H1 (cell line): ENCODE measurements around the gene WDR41. TPM values are rescaled to one million over a fixed set of nuclear protein-coding genes. Genes with fewer than 3 reads are reported as not detected.

ENCODE experiments used
- CBX5 ChIP-seq: fragments of 300-800, 300-1000 bp; sonication (generic); IDR thresholded peaks from 2 replicates; pipeline ENCODE4 v1.7.1; 2016; ENCODE audit warnings: antibody characterized with exemption, low read length, low read depth
- CHD7 ChIP-seq: fragments of 300-600 bp; sonication (generic); IDR thresholded peaks from 2 replicates; pipeline ENCODE4 v1.7.1; 2012; ENCODE audit warnings: low read length, moderate library complexity, mild to moderate bottlenecking, inconsistent platforms; ENCODE audit not compliant: insufficient replicate concordance
- E2F6 ChIP-seq: IDR thresholded peaks from 2 replicates; pipeline ENCODE4 v1.6.1; 2012; ENCODE audit warnings: inconsistent platforms
- POLR2A ChIP-seq, 2 experiments: IDR thresholded peaks; 1 replicate in 1 of 2; 2 replicates in 1 of 2; pipeline ENCODE4 v1.6.1; 2011; ENCODE audit warnings: low read depth in 2 of 2, low read length in 2 of 2, mild to moderate bottlenecking in 2 of 2; ENCODE audit errors: control extremely low read depth in 1 of 2
- SIRT6 ChIP-seq: IDR thresholded peaks from one replicate; pipeline ENCODE4 v1.7.1; 2012; ENCODE audit warnings: low read length, inconsistent platforms
- SUZ12 ChIP-seq: fragments of 200-600 bp; sonication (generic); IDR thresholded peaks from 2 replicates; pipeline ENCODE4 v1.6.1; 2012; ENCODE audit warnings: mild to moderate bottlenecking, inconsistent platforms, low read length, moderate library complexity, mixed read lengths
- polyA plus RNA-seq, 7 experiments: library from polyadenylated mRNA; depleted of rRNA in 3 of 7; stranded (reverse) in 5 of 7; unstranded in 2 of 7; fragments of >200 nt in 5 of 7; fragments of 200-250 nt in 2 of 7; gene quantifications; 1 replicate in 5 of 7; 2 replicates in 1 of 7; 4 replicates in 1 of 7; pipeline versions ENCODE4 v1.2.1 to v1.2.3, GENCODE V29; 2011 to 2013; ENCODE audit warnings: missing spikeins in 2 of 7, mixed read lengths in 2 of 7
- total RNA-seq: library from RNA; stranded (reverse); fragmentation: NEBNext Ultra II Directional; extraction: Animal tissue kit (Norgen Biotek cat#: 25700); gene quantifications from 2 replicates; pipeline ENCODE4 v1.2.1, GENCODE V29; 2021

Gene WDR41
- total and polyA plus RNA-seq, 2 of the 8 experiments (the other 6 are each of a cell fraction or from before 2014, with no cell fraction given): 16.4 to 44.9 TPM

GRCh38 chr5:77397686-77398292, 94.3 kb downstream of the WDR41 start (continued):
- TF ChIP-seq CHD7 (no peak), SUZ12 (no peak), POLR2A (IDR thresholded peaks at IDR 0.05; ENCODE audit: control extremely low read depth in 1 of 2, low read depth in 2 of 2, low read length in 2 of 2) (no peak), SIRT6 (no peak), CBX5 (no peak), E2F6 (no peak)
